Measurements from ENCODE around the gene TUBB2B.

The TUBB2B gene

GRCh38 chr6:3231247-3232016 lies 4.0 kb upstream of the TUBB2B start:
- DNase-seq: no peak

DNA sequence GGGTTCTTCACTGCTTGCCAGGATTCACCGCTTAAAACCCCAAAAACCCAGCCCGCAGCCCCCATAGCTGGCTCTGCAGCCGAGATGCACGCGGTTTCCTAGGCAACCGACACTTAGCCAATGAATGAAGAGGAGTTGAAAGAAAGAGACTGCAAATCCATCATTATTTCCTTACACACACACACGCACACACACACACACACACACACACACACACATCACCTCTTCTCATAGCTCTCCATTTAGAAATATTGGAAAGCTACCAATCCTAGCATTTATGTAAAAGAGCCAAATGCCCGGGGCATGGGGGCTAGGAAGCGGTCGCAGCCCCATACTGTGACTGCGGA lies 3.4 kb upstream of the TUBB2B start:
- no peak for DNase-seq

GRCh38 chr6:3230256-3230882 lies 2.9 kb upstream of the TUBB2B start:
- no peak for DNase-seq

DNA sequence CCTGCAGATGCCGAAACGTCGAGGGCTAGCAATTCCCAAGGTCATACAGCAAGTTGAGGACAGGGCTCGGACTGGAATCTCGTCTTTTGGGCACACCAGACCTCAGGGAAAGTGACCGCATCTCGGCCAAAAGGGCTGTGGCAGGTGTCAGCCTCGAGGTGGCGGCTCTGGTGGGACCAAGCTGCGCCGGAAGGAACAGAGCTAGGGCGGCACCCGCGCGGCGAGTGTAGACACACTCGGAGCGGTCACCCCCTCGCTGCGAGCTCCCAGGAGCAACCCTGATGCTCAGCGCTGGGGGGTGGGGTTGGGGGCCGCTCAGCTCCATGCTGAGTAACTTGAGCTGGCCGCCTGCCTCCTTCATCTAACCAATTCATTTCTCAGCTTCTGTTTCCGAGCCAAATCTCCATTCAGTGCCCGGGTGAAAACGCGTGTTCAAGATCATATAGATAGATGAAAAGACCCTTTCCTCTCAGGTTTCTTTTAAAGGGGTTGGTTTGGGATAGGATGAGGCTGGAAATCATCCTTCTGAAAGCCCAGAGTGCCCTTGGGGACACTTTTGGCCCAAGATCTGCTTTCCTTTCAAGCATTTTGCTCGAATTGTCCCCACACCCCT lies 2.2 kb upstream of the TUBB2B start:
- DNase-seq: no peak

DNA sequence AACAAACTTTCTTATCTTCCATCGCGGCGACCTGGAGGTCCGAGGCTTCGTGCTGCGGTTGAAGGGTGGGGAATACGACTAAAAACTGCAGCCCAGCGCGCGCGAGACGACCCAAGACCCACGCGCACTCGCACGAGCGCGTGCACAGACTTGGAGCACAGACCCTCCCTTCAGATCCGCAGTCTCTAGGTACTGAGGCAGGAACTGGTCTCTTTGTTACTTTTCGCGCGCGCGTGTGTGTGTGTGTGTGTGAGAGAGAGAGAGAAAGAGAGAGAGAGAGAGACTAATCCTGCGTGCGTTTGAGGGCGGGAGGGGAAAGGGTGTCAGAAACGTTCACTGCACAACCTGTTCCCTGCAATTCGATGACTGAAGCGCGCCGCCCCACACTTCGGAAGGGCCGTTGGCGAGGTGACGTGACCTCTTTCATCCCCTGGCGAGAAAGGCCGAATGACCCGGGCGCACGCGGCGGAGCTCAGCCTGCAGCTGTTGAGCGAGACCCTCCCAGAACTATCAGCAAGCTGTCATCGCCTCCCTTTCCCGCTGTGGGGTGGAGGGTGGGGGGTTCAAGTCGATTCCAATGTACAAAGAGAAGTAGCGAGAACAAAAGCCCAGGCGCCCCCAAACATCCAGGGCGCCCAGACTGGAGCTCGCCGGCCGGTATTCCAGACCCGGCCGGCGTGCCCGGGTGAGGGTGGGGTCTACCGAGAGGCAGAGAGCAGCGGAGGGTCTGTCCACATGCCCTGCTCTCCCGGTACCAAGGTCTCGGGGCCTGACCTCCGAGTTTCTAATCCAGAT lies 1.5 kb upstream of the TUBB2B start:
- DNase-seq: peak; percentile 26

- DNase-seq: no peak
These were observed 706 bp upstream of the TUBB2B start for GRCh38 chr6:3228046-3228671.

GRCh38 chr6:3226481-3227362 lies 731 bp downstream of the TUBB2B start:
- no peak for DNase-seq

DNA sequence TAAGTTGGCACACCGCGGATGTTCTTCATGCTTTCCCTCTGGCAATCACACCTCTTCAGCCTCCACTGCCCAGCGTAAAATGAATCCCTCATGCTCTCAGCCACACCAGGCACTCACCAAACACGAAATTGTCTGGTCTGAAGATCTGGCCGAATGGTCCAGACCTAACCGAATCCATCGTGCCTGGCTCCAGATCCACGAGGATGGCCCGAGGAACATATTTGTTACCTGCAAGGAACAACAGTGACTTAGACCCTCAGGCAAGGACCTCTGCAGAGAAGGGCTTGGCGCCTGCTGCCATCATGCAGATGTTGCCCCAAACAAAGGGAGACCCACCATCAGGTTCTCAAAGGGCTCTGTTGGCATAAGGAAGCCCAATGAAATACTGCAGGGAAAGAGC lies 1.4 kb downstream of the TUBB2B start:
- DNase-seq: no peak

- no peak for DNase-seq
These were observed 4.9 kb downstream of the TUBB2B start for GRCh38 chr6:3222506-3223038.

DNA sequence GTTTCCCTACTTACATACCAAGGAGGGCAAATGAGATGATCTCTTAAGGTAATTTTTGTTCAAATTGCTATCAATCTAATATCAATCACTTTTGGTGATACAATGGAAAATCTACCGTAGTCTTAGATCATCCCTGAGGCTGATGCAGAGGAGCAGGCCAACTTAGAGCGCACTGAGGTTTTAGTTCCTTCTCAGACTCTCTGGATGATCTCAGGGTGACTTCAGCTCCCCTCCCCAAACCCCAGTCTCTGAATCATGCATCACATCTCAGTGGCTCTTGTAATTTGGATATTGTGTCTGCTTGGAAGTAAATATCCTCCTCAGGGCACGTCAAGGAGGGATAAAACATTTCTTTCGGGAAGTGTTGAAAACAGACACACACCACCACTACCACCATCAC lies 5.9 kb downstream of the TUBB2B start:
- DNase-seq: no peak

DNA sequence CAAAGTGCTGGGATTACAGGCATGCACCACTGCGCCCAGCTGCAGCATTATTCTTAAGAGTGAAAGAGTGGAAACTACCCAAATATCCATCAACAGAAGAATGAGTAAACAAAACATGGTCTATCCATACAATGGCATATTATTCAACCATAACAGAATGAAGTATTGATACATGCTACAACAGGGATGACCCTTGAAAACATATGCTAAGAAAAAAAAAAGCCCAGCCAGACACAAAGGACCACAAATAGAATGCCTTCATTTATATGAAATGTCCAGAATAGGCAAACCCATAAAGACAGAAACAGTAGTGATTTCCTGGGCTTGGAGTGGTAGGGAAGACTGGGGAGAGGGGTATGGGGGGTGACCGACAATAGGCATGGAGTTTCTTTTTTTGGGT lies 7.1 kb downstream of the TUBB2B start:
- no peak for DNase-seq

DNA sequence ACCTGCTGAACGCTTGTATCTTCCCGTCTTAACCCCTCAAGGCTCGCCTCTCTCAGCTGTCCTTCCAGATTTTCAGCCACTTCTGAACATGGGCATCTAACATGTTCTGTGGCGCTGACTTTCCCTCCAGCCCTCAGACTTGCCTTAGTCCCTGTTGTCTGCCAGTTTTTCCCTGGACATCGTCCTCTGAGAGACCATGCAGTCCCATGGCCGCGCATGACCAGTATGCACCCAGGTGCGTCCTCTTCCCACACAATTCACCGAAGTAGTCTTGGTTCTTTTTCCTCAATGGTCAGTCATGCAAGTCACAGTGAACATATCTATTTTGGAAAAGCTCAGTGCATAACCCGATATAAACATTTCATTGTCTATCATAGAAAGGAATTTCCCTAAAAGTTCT lies 9.2 kb downstream of the TUBB2B start:
- no peak for DNase-seq

DNA sequence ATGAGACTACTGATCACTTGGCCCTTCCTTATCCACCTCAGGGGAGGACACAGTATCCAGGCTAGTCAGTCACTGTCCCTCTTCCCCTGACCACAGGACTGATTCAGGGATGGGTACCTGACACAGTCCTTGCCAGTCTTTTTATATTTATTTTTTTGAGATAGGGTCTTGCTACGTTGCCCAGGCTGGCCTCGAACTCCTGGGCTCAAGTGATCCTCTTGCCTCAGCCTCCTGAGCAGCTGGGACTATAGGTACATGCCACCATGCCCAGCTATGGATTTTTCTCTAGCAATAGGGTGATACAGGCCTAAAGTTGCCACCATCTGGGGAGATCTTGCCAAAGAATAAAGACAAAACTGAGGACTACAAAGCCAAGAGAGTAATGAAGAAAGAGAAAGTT lies 10.2 kb downstream of the TUBB2B start:
- DNase-seq: no peak

DNA sequence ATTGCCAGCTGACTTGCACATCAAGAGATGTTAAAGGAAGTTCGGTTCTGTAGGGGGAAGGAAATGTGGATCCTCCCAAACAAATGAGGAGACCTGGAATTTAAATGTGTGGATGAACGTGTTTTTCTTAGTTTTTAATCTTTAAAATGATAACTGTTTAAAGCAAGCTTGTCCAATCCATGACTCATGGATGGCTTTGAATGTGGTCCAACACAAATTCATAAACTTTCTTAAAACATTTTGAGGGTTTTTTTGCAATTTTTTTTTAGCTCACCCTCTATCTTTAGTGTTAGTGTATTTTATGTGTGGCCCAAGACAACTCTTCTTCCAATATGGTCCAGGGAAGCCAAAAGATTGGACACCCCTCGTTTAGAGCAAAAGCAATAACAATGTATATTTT lies 12.6 kb downstream of the TUBB2B start:
- no peak for DNase-seq

DNA sequence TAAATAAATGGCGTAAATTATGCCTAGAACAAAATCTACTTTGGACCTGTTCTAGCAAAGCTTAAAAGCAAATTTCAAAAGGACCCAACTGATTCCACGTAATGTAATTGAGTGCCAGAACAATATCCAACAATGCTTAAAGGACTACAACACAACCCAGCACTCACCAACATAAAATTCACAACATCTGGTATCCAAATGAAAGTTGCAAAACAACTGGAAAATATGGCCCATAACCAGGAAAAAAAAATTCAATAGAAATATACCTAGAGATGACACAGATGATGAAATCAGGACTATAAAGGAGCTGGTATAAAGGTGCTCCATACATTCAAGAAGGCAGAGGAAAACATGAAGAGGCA lies 14.1 kb downstream of the TUBB2B start:
- DNase-seq: no peak

DNA sequence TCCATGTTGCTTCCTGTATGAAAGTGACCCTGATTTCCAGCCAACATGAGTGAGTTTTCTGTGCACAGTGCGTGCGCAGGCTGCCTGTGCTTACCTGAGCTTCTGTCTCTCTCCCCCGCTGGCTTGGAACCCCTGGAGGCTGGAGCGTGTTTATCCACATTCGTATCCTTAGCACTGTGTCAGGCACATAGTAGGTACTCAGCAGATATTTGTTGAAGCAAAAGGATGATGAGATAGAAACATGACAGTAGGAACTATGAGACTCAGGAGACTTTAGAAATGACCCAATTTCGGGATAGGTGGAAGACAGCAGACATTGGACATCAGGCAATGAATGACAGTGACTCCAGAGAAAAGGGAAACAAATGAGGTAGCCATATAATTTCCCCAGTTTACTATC lies 15.2 kb downstream of the TUBB2B start:
- no peak for DNase-seq

DNA sequence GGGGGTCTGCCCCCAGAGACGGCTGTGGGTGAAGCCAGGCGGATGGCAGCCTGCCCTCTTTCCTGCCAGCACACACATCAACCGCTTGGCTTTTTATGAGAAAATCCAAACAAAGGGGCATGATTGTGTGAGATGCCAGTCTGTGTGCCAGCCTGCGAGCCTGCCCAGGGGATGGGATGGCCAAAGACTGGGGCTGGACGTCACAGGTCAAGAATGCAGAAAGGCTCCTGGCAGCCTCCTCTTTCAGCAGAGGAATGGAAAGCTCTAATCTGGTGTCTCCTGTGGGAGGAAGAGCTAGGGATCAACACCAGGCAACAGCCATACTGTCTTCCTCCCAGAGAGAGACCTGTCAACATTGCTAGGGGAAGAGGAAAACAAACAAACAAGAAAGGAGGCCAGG lies 15.8 kb downstream of the TUBB2B start:
- no peak for DNase-seq

- no peak for DNase-seq
These were observed 17.3 kb downstream of the TUBB2B start for GRCh38 chr6:3210024-3210610.

DNA sequence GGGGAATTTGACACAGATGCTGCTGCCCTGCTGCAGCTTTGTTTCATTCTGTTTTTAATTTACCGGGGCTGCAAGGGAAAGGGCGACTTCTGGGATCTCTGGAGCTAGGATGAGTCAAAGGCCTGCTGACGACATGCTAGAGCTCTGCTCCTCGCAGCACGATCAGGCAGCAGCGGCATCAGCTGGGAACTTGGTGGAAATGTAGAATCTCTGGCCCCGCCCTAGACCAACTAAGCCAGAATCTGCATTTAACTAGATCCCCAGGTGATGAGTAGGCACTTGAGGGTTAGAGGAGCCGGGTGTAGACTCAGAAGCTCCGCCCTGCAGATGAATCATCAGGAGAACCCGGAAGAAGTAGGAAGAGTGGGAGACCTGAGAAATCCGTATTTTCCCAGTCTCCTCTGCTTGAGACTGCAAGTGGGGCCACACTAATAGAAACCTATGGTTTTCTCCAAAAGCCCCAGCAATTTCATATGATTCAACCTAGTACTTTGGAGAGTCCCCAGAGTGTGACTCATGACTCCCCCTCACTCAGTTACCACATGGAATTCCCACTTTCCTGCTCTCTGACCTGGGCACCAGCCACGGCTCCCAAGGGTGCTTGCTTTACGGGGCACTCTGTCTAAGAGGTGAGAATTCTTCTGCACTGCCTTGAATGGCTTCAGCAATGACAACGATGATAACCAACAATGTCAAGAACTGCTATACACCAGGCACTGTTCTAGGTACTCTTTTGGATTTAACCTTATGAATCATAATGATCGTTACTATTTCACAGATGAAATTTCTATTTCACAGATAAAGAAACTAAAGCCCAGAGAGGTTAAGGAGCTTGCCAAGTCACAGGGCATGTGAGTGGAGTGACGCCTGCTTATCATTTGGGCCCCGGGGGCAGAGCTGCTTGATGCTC lies 18.1 kb downstream of the TUBB2B start:
- peak; percentile 79 for DNase-seq

DNA sequence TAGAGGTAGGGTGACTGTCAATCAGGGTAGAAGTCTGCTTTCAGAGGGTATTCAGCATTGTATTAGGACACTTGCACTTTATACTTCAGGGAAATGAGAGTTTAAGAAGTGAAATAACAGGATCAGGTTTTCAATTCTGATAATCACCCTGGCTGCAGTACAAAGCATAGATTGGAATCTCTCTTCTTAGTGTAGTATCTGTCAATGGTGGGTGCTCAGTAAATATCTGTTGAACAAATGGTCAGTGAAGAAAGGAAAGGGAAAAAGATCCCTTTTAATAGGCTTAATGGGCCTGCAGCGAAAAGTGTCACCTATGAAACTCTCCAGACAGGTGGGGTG lies 18.7 kb downstream of the TUBB2B start:
- DNase-seq: no peak

Measured in stimulated activated naive CD4-positive, alpha-beta T cell treated with Interleukin-2 at 50 U/mL for 16 hours (primary cell).